Activated CD4-positive, CD25-positive, alpha-beta regulatory T cell treated with anti-CD3 and anti-CD28 coated beads, Interleukin-2, amount 50 U/mL, for 16 hours (primary cell): Measurements from ENCODE around the gene CRACDL.

Source experiments
- DNase-seq: peaks from one replicate; pipeline ENCODE4 v3.0.0-alpha.2; 2020; ENCODE audit warnings: low read depth, low spot score

Gene CRACDL

DNA sequence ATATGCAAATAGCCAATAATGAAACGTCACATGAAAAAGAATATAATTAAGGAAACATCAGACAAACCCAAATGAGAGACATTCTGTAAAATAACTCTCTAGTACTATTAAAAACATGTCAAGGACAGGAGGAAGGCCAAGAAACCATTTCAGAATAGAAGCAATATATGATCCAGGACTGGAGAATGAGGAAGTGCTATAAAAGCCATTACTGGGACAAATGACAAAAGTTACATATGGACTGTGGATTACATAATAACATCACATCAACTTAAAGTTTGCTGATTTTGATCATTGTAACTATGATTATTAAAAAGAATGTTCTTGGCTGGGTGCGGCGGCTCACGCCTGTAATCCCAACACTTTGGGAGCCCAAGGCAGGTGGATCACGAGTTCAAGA, 81.3 kb downstream of the CRACDL start:
- no peak for DNase-seq

DNA sequence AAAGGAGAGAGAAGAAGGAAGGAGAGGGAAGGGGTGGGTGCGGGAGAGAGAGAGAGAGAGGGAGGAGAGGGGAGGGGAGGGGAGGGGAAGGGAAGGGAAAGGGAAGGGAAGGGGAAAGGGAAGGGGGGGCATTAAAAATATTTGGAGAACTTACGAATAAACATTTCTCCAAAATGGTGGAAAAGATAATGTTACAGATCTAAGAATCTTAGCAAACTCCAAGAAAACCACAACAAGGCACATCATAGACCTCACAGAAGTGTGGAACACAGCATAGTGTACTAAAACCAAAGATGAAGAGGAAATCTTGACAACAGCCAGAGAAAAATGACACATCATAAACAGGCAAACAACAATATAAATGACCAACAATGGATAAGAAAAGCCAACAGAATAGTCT, 83.1 kb downstream of the CRACDL start:
- DNase-seq: no peak

DNA sequence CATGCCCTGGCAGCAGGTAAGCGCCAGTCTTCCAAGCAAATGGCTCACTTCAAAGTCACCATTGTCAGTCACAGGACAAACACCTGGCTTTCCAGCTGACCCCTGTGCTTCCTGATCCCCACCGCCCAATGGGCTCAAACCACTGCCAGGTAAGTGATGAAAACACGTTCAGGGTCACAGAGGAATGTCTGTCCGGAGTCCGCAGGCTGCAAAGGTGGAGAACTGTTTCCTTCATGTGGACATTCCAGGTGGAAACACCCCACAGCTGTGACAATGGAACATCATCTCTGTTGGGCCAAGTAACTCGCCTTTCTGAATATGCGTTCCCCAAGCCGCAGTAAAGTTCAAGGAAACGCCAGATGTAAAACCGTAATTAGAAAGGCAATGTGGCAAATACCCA, 86.0 kb downstream of the CRACDL start:
- no peak for DNase-seq

- no peak for DNase-seq
These were observed 86.9 kb downstream of the CRACDL start for GRCh38 chr2:98849113-98849512.

DNA sequence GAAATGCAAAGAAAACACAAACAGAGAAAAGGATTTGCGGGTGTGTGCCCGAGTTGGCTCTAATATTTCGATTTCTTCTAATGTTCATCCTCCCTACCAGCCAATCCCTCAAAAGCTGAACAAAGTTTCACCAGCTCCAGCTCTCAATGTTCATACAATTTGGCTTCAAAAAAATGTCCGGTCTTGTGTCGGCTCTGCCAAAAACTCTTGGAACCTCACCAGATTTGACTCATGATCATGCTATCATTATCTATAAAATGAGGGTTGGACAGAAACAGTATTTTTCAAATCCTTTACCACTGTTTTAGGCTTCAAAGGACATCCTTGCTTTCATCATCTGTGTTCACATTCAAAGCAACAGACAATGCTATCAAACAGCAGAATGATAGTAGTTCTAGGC, 88.2 kb downstream of the CRACDL start:
- no peak for DNase-seq

DNA sequence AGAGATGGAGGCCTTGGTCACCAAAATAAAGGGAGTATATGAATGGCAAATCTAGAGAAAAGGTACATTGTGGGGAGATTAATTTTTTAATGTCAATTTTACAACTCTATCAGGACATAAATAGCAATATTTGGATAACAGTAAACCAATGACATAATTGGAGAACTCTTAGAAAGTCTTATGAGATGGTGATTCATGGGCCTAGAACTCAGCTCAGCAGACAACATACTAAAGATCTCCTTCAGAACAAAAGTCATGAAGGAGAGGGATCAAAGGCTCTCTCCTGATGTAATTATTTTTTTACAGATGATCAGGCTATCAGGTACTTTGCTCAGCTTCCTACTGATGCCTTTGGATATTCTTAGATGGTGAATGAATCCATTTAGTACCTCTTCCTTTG, 90.0 kb downstream of the CRACDL start:
- no peak for DNase-seq

DNA sequence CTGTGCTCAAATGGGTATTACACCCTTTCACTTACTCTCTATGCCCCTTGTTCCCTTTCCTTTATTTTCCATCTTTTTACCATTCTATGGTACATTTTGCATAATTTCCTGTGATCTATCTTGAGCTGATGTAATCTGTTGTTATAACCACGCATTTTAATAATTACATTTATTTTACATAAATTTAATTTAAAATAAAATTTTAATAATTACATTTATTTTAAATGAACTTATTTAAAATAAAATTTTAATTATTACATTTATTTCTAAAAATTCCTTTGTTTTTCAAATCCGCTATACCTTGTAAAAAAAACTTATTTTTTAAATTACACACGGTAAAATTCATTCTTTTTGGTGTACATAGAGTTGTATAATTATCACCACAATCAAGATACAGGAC, 93.9 kb downstream of the CRACDL start:
- no peak for DNase-seq

- DNase-seq: no peak
These were observed 96.7 kb downstream of the CRACDL start for GRCh38 chr2:98839292-98839691.

GRCh38 chr2:98835831-98836385, 100.1 kb downstream of the CRACDL start:
- DNase-seq: no peak

DNA sequence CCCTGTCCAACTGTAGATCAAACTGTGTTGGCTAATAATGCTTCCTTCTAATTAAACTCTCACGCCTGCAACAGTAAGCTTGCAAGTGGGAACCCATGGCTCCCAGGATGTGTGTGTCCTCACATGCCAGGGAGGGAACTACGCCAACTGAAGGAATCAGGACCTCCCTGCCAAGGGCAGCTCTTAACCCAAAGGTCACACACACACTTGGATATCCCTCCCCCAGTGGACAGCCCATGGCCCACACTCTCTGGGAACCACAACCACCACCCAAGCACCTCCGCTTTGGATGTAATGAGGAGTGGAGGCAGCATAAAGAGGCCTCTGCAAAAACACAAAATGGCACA, 102.1 kb downstream of the CRACDL start:
- no peak for DNase-seq

DNA sequence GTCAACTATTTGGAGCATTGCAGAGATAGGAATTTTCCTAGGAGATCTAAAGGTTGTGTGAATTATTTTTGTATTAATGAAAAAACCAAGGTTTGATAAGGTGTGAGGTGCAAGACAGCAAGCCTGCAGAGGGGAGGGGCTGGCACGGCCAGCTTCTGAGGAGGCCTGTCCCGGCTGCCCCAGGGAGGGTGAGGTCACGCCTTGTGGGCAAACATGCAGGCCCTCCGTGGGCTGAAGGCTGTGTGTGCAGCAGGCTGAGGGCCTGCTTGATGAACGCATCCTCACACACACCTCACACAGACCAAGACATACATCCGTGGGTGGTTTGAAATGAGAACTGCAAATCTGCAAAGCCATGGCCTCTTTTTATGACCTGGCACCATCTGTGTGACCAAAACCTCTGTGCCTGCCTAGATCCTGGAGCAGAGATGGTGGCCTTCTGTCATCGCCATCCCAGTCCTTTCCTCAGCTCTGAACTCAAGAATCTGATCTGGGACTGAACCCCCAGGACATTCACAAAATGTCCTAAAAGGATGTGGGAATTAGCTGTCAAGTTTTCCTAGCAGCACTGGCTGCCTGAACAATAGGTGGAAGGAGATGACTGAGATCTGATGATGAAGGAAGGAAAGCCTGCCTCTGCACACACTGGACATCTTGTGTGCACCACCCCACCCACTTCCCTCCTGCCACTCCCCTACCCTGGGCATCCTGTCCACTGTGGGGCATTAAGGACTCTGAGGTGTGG, 102.7 kb downstream of the CRACDL start:
- DNase-seq: no peak

- no peak for DNase-seq
These were observed 103.9 kb downstream of the CRACDL start for GRCh38 chr2:98832172-98832571.

DNA sequence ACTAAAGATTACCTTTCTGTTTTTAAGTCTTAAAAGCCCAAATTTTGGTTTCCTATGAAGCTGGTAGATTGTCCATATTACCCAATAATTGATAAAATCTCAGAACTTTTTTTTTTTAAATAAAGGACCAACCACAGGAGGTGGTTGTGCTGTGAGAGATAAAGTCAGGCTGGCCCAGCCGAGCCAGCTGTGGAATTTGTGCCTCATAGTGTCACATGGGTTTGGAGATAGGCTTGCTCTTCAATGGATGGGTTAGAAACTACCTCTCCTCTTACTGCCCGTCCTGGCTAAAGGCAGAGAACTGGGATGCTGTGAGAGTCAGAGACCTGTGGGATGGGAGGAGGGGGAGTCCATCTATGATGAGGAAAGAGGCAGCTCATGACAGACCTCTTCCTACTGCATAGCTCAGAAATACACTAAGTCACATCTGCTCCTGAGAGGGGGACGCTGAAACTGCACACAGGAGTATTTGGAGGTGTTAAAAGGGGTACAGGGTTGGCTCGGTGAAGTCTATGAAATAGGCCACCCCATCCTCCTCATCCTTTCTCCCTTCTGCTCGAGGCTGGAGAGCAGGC, 105.4 kb downstream of the CRACDL start:
- DNase-seq: no peak

- DNase-seq: no peak
These were observed 106.3 kb downstream of the CRACDL start for GRCh38 chr2:98829581-98830270.

- no peak for DNase-seq
These were observed 107.1 kb downstream of the CRACDL start for GRCh38 chr2:98828793-98829371.

DNA sequence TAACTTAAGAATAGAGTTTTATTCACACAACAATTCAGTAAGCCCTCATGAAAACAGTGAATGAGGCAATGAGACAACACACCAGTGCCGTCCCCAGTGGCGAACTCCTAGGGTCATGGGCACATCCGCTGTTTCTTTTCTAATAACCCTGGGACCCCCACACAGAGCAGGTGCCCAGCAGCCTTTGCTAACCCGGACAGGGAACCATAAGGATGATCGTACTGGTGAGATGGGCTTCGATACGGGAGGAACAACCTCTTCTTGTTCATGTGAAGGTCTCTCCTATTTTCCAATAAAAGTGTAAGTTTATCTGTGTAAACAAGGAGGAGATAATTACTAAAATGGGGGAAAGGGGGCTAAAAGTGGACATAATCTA, 107.7 kb downstream of the CRACDL start:
- no peak for DNase-seq

GRCh38 chr2:98827625-98828368, 108.2 kb downstream of the CRACDL start:
- DNase-seq: no peak

DNA sequence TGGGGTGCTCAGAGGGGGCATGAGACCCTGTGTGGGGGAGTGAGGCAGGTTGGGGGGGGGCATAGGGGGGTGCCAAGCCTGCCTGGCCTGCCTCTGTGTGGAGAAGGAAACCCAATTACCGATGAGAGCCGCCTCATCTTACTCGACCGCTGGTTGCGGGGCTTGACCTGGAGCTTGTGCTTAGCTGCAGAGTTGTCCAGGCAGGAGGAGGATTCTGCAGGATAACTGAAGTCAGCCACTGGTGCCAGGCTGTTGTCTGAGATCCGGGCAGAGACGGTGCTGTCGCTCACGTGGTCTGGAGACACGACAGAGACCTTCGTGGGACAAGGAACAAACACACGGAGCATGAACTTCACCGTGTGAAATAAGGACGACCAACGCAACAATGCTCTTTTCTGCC, 109.2 kb downstream of the CRACDL start:
- DNase-seq: no peak

GRCh38 chr2:98825858-98826257, 110.2 kb downstream of the CRACDL start:
- DNase-seq: no peak

GRCh38 chr2:98825404-98825803, 110.6 kb downstream of the CRACDL start:
- DNase-seq: no peak

- no peak for DNase-seq
These were observed 111.0 kb downstream of the CRACDL start for GRCh38 chr2:98825020-98825350.
